K562 (cell line): ENCODE measurements around the gene ZBTB48. TPM values are rescaled to one million over a fixed set of nuclear protein-coding genes. Genes with fewer than 3 reads are reported as not detected.

Source experiments
- C11orf30 ChIP-seq: fragments of 450-650 bp; IDR thresholded peaks from 2 replicates; pipeline ENCODE4 v1.6.1; 2016; ENCODE audit warnings: low read depth, mild to moderate bottlenecking
- CHAMP1 ChIP-seq: fragments of 450-650 bp; IDR thresholded peaks from 2 replicates; pipeline ENCODE4 v1.6.1; 2016; ENCODE audit warnings: mild to moderate bottlenecking
- CHCHD3 ChIP-seq: fragments of 250-450 bp; sonication (Bioruptor Pico); IDR thresholded peaks from 2 replicates; pipeline ENCODE4 v2.1.2; 2022; ENCODE audit warnings: mild to moderate bottlenecking
- E2F6 ChIP-seq, 2 experiments: IDR thresholded peaks; 2 replicates each; pipeline ENCODE4 v1.6.1; 2011; ENCODE audit warnings: borderline replicate concordance in 1 of 2, control low read depth in 1 of 2, low read depth in 1 of 2, low read length in 1 of 2, mild to moderate bottlenecking in 1 of 2, mixed read lengths in 1 of 2, moderate library complexity in 1 of 2; ENCODE audit not compliant: insufficient read depth in 1 of 2, insufficient read length in 1 of 2, poor library complexity in 1 of 2, severe bottlenecking in 1 of 2; ENCODE audit errors: extremely low read depth in 1 of 2
- FOXJ2 ChIP-seq: fragments of 200-800 bp; sonication (Bioruptor generic); IDR thresholded peaks from 2 replicates; pipeline ENCODE4 v1.6.1; 2016; ENCODE audit warnings: missing genetic modification characterization, missing compliant biosample characterization
- MNT ChIP-seq, 2 experiments: fragments of 450-650 bp; conservative IDR thresholded peaks; 2 replicates each; pipeline ENCODE4 v1.6.1; 2017; ENCODE audit warnings: mild to moderate bottlenecking in 2 of 2, moderate library complexity in 2 of 2
- PYGO2 ChIP-seq: fragments of 450-650 bp; IDR thresholded peaks from 2 replicates; pipeline ENCODE4 v1.6.1; 2016; ENCODE audit warnings: mild to moderate bottlenecking, missing genetic modification characterization, moderate library complexity, missing compliant biosample characterization
- SMARCA5 ChIP-seq: fragments of 450-650 bp; IDR thresholded peaks from 2 replicates; pipeline ENCODE4 v1.6.1; 2016
- TFAM ChIP-seq: fragments of 250-450 bp; sonication (Bioruptor Pico); conservative IDR thresholded peaks from 2 replicates; pipeline ENCODE4 v1.5.0; 2021; ENCODE audit warnings: mild to moderate bottlenecking, moderate library complexity
- ZBTB11 ChIP-seq, 3 experiments: fragments of 200-800 bp in 1 of 3; fragments of 250-450 bp in 1 of 3; fragments of 450-650 bp in 1 of 3; sonication (Bioruptor Pico) in 1 of 3; sonication (Bioruptor generic) in 1 of 3; formaldehyde crosslinking in 1 of 3; IDR thresholded peaks; 2 replicates each; pipeline versions ENCODE4 v1.6.1 to v1.8.0; 2016 to 2022; ENCODE audit warnings: mild to moderate bottlenecking in 2 of 3, missing genetic modification characterization in 2 of 3, missing compliant biosample characterization in 1 of 3, moderate library complexity in 1 of 3
- ZBTB26 ChIP-seq: fragments of 450-650 bp; formaldehyde crosslinking; IDR thresholded peaks from 2 replicates; pipeline ENCODE4 v1.4.0; 2022; ENCODE audit warnings: missing genetic modification characterization
- ZBTB7A ChIP-seq: IDR thresholded peaks from 2 replicates; pipeline ENCODE4 v1.6.1; 2011; ENCODE audit warnings: low read depth, mild to moderate bottlenecking, low read length, moderate library complexity, borderline replicate concordance; ENCODE audit not compliant: control insufficient read depth
- ZEB2 ChIP-seq: fragments of 450-650 bp; IDR thresholded peaks from 2 replicates; pipeline ENCODE4 v1.6.1; 2016
- ZNF408 ChIP-seq: fragments of 250-450 bp; sonication (Bioruptor Pico); IDR thresholded peaks from 2 replicates; pipeline ENCODE4 v1.4.0; 2020; ENCODE audit warnings: low read depth, mild to moderate bottlenecking, moderate library complexity
- ZNF699 ChIP-seq: fragments of 250-450 bp; sonication (Bioruptor Pico); IDR thresholded peaks from 2 replicates; pipeline ENCODE4 v1.8.0; 2021; ENCODE audit warnings: mild to moderate bottlenecking, moderate library complexity; ENCODE audit not compliant: insufficient replicate concordance
- polyA plus RNA-seq, 8 experiments: library from polyadenylated mRNA; depleted of rRNA in 4 of 8; stranded (reverse) in 5 of 8; unstranded in 3 of 8; fragments of >200 nt; fragmentation: Nextera tagmentation in 2 of 8; fragmentation: Illumina TruSeq in 1 of 8; extraction: Ambion mirVana in 2 of 8; extraction: Trizol in 1 of 8; gene quantifications; 2 replicates each; pipeline versions ENCODE4 v1.2.1 to v1.2.3, GENCODE V29; 2011 to 2014; ENCODE audit warnings: inconsistent platforms in 1 of 8, missing spikeins in 1 of 8
- total RNA-seq, 7 experiments: library from RNA; depleted of rRNA in 6 of 7; stranded (reverse); fragments of >200 nt in 6 of 7; fragmentation: Illumina TruSeq in 2 of 7; extraction: Trizol in 2 of 7; gene quantifications; 2 replicates each; pipeline versions ENCODE4 v1.2.1 to v1.2.3, GENCODE V29; 2011 to 2021; ENCODE audit warnings: low replicate concordance in 1 of 7

Gene ZBTB48
- total and polyA plus RNA-seq, 9 of the 15 experiments (the other 6 are each of a cell fraction or from before 2014, with no cell fraction given): 1.9 to 66.9 (median 29.5) TPM

GRCh38 chr1:6584126-6585080 is 4.6 kb downstream of the ZBTB48 start (continued):
- TF ChIP-seq ZBTB11 (CRISPR knock-in tag; IDR thresholded peaks at IDR 0.05) (no peak), ZNF408 (no peak), ZBTB7A (no peak; the same call in 1 of the 2 replicates), CHCHD3 (CRISPR knock-in tag) (no peak), E2F6 (IDR thresholded peaks at IDR 0.05; ENCODE audit: borderline replicate concordance in 1 of 2, extremely low read depth in 1 of 2, insufficient read depth in 1 of 2, insufficient read length in 1 of 2, low read depth in 1 of 2, low read length in 1 of 2, poor library complexity in 1 of 2, severe bottlenecking in 1 of 2) (peak in 1 of 2 experiments; percentile 26), PYGO2 (tag) (no peak), SMARCA5 (no peak), C11orf30 (peak; percentile 90), TFAM (CRISPR knock-in tag) (no peak), MNT (conservative IDR thresholded peaks at IDR 0.05) (0 out of 4 replicates have a peak, but pooled peaks of 1 of the 2 experiments have one; percentile 17), ZNF699 (CRISPR knock-in tag) (no peak), ZEB2 (peak; percentile 68; the same call in 1 of the 2 replicates), ZBTB26 (CRISPR knock-in tag) (0 out of 2 replicates have a peak, but pooled peaks have one; percentile 14), CHAMP1 (no peak), FOXJ2 (no peak)
